Measurements from ENCODE around the gene BANK1. TPM values are rescaled to one million over a fixed set of nuclear protein-coding genes. Genes with fewer than 3 reads are reported as not detected.

The BANK1 gene
- total and polyA plus RNA-seq, 10 of the 15 experiments (the other 5 are each of a cell fraction or from before 2014, with no cell fraction given), result 0.13 to 2.1 (median 0.42) TPM

GRCh38 chr4:101813604-101814003 lies 23.1 kb downstream of the BANK1 start:
- ChIA-PET POLR2A (no interaction called here), CTCF (interaction anchor here (1.3 kb wide), 1 partner anchor 10 kb away, joined by 3 read pairs; no protein-coding TSS in a partner anchor), SMC1A (ENCODE audit: uncharacterized antibody, unreplicated experiment) (interaction anchor here (0.5 to 1.6 kb wide), 2 partner anchors 38 to 229 kb away, joined by 3 read pairs; no protein-coding TSS in a partner anchor), RAD21 (ENCODE audit: unreplicated experiment) (no interaction called here)
- in situ Hi-C loops (cut with MboI), result no loop called here
- Histone ChIP-seq H3K79me2 (ENCODE audit: control insufficient read depth, insufficient read depth, low read length) (no peaks in the 10 kb centered on the region), H3K9ac (ENCODE audit: control insufficient read depth, insufficient read depth, low read length) (no peak overlapping the region), H3K9me3 (replicated peaks; ENCODE audit: control insufficient read depth, insufficient read depth, low read length) (no peaks in the 10 kb centered on the region), H3K4me2 (ENCODE audit: control insufficient read depth, insufficient read depth) (no peak overlapping the region), H3K36me3 (ENCODE audit: control insufficient read depth in 2 of 2, insufficient read depth in 2 of 2, low read length in 1 of 2) (no peaks in the 10 kb centered on the region), H2AFZ (ENCODE audit: control insufficient read depth, low read depth, low read length) (no peak overlapping the region), H3K27ac (ENCODE audit: control insufficient read depth, insufficient read depth) (no peak overlapping the region), H3K4me3 (no peak overlapping the region), H4K20me1 (ENCODE audit: control insufficient read depth, insufficient read depth) (no peaks in the 10 kb centered on the region), H3K27me3 (replicated peaks in 1 of 2; ENCODE audit: control insufficient read depth in 2 of 2, insufficient read depth in 2 of 2, low read length in 1 of 2) (no peaks in the 10 kb centered on the region; a peak in 1 of 4 replicates), H3K4me1 (ENCODE audit: control insufficient read depth, insufficient read depth, low read length) (no peaks in the 10 kb centered on the region)
- no peak for TF ChIP-seq GATAD2B (conservative IDR thresholded peaks at IDR 0.05; ENCODE audit: low read depth)
- TF ChIP-seq BCL3 (IDR thresholded peaks at IDR 0.05; ENCODE audit: borderline replicate concordance, insufficient read depth, low read depth, low read length, poor library complexity, severe bottlenecking), result no peak
- no peak for TF ChIP-seq CBFB (IDR thresholded peaks at IDR 0.05; ENCODE audit: low read depth)
- no peak for TF ChIP-seq POU2F2 (IDR thresholded peaks at IDR 0.05; ENCODE audit: borderline replicate concordance, low read depth, low read length)
- no peak for ATAC-seq
- peak; percentile 44 for FAIRE-seq
- intact Hi-C loops (cut with micrococcal nuclease; ENCODE audit: unreplicated experiment), result no loop called here
- no TSS peak for BruUV-seq (replicated peaks)
- DNase-seq (ENCODE audit: low read depth, low spot score), result no peak
- WGBS (ENCODE audit: insufficient coverage, insufficient replicate concordance, low lambda C conversion rate, missing lambda C conversion rate), result 0% methylated on average over 5 of the region's 5 CpGs

- CTCF ChIA-PET, result no interaction called here
- H3K9ac ChIP-seq (ENCODE audit: control insufficient read depth, insufficient read depth, low read length), result no peak overlapping the region
- H4K20me1 ChIP-seq (ENCODE audit: control insufficient read depth, insufficient read depth), result no peaks in the 10 kb centered on the region
- FAIRE-seq (no peak), ATAC-seq (no peak), DNase-seq (ENCODE audit: low read depth, low spot score) (no peak)
- TF ChIP-seq RUNX3 (IDR thresholded peaks at IDR 0.05; ENCODE audit: low read length), result peak; percentile 51; the same call in 1 of the 2 replicates
- TF ChIP-seq IRF4 (IDR thresholded peaks at IDR 0.05; ENCODE audit: low read depth, low read length), result no peak
- no TSS peak for BruUV-seq (replicated peaks)
- H3K27ac ChIP-seq (ENCODE audit: control insufficient read depth, insufficient read depth), result no peak overlapping the region
- SMC1A ChIA-PET (ENCODE audit: uncharacterized antibody, unreplicated experiment), result no interaction called here
- no peaks in the 10 kb centered on the region for H3K4me1 ChIP-seq (ENCODE audit: control insufficient read depth, insufficient read depth, low read length)
- WGBS (ENCODE audit: insufficient coverage, insufficient replicate concordance, low lambda C conversion rate, missing lambda C conversion rate), result 0% methylated on average over 2 of the region's 2 CpGs
- no peak overlapping the region for H3K4me3 ChIP-seq
- H3K79me2 ChIP-seq (ENCODE audit: control insufficient read depth, insufficient read depth, low read length), result no peaks in the 10 kb centered on the region
- POLR2A ChIA-PET, result no interaction called here
- no peak overlapping the region for H2AFZ ChIP-seq (ENCODE audit: control insufficient read depth, low read depth, low read length)
- H3K27me3 ChIP-seq (replicated peaks in 1 of 2; ENCODE audit: control insufficient read depth in 2 of 2, insufficient read depth in 2 of 2, low read length in 1 of 2), result no peaks in the 10 kb centered on the region
- no peaks in the 10 kb centered on the region for H3K9me3 ChIP-seq (replicated peaks; ENCODE audit: control insufficient read depth, insufficient read depth, low read length)
- H3K36me3 ChIP-seq (ENCODE audit: control insufficient read depth in 2 of 2, insufficient read depth in 2 of 2, low read length in 1 of 2), result no peaks in the 10 kb centered on the region
- RAD21 ChIA-PET (ENCODE audit: unreplicated experiment), result no interaction called here
- in situ Hi-C loops (cut with MboI), result no loop called here
- no peak overlapping the region for H3K4me2 ChIP-seq (ENCODE audit: control insufficient read depth, insufficient read depth)
- intact Hi-C loops (cut with micrococcal nuclease; ENCODE audit: unreplicated experiment), result no loop called here
Observed at GRCh38 chr4:101818362-101818761, 27.8 kb downstream of the BANK1 start.

Measured in GM12878 (cell line).